Osteocyte (in vitro differentiated cells): Measurements from ENCODE around the gene ABCB4. TPM values are rescaled to one million over a fixed set of nuclear protein-coding genes. Genes with fewer than 3 reads are reported as not detected.

Source experiments
- DNase-seq: peaks from one replicate; pipeline ENCODE4 v3.0.0; 2021; ENCODE audit warnings: mixed read lengths; ENCODE audit not compliant: unreplicated experiment; ENCODE audit errors: extremely low spot score
- H3K27ac Mint-ChIP-seq: one replicate; pipeline ENCODE4 v1.8.0; 2021; ENCODE audit warnings: mild to moderate bottlenecking, mixed read lengths; ENCODE audit not compliant: unreplicated experiment
- H3K27me3 Mint-ChIP-seq: one replicate; pipeline ENCODE4 v1.8.0; 2021; ENCODE audit warnings: mixed read lengths; ENCODE audit not compliant: unreplicated experiment
- H3K36me3 Mint-ChIP-seq: one replicate; pipeline ENCODE4 v1.8.0; 2021; ENCODE audit warnings: mixed read lengths; ENCODE audit not compliant: unreplicated experiment
- H3K4me1 Mint-ChIP-seq: one replicate; pipeline ENCODE4 v1.8.0; 2021; ENCODE audit warnings: mixed read lengths; ENCODE audit not compliant: unreplicated experiment
- H3K4me3 Mint-ChIP-seq: one replicate; pipeline ENCODE4 v1.8.0; 2021; ENCODE audit warnings: mild to moderate bottlenecking, moderate library complexity, mixed read lengths; ENCODE audit not compliant: unreplicated experiment
- H3K9me3 Mint-ChIP-seq: one replicate; pipeline ENCODE4 v1.8.0; 2021; ENCODE audit warnings: mixed read lengths; ENCODE audit not compliant: unreplicated experiment
- total RNA-seq: library from RNA; stranded (reverse); gene quantifications from 2 replicates; pipeline ENCODE4 v1.2.1, GENCODE V29; 2021
- TF ChIP-seq, protein P1 (sequence below): fragments of 200-600 bp; sonication (generic); IDR thresholded peaks from 2 replicates; pipeline ENCODE4 v1.5.0; 2021; ENCODE audit warnings: antibody characterized with exemption, mild to moderate bottlenecking, moderate library complexity

The ABCB4 gene
- total RNA-seq, 1 donor from 2014 or later: not detected

DNA sequence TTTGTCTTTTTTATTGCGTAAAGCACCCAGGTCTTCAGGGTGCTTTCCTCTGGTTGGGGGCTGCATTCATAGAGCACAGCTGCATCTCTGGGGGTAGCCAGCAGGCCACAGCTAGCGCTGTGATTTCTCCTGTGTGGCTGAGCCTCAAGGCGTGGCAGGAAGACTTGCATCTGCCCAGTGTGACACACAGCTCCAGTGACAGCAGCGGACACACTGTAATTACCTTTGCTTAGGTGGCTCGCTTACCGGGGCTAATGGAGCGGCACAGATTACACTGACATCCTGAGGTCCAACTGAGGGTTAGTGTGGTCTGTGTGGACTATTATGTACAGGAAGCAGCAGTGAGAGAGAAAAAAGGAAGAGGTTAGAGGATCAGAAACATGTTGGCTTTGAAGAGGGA lies 27.1 kb downstream of the ABCB4 start:
- Mint-ChIP-seq H3K36me3 (no peaks in the 10 kb centered on the region), H3K9me3 (no peaks in the 10 kb centered on the region), H3K27ac (no peak overlapping the region), H3K4me3 (no peak overlapping the region), H3K27me3 (peaks cover 19% of the 10 kb centered on the region), H3K4me1 (no peaks in the 10 kb centered on the region)
- DNase-seq: no peak
- TF ChIP-seq, protein P1, sequence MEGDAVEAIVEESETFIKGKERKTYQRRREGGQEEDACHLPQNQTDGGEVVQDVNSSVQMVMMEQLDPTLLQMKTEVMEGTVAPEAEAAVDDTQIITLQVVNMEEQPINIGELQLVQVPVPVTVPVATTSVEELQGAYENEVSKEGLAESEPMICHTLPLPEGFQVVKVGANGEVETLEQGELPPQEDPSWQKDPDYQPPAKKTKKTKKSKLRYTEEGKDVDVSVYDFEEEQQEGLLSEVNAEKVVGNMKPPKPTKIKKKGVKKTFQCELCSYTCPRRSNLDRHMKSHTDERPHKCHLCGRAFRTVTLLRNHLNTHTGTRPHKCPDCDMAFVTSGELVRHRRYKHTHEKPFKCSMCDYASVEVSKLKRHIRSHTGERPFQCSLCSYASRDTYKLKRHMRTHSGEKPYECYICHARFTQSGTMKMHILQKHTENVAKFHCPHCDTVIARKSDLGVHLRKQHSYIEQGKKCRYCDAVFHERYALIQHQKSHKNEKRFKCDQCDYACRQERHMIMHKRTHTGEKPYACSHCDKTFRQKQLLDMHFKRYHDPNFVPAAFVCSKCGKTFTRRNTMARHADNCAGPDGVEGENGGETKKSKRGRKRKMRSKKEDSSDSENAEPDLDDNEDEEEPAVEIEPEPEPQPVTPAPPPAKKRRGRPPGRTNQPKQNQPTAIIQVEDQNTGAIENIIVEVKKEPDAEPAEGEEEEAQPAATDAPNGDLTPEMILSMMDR: no peak

DNA sequence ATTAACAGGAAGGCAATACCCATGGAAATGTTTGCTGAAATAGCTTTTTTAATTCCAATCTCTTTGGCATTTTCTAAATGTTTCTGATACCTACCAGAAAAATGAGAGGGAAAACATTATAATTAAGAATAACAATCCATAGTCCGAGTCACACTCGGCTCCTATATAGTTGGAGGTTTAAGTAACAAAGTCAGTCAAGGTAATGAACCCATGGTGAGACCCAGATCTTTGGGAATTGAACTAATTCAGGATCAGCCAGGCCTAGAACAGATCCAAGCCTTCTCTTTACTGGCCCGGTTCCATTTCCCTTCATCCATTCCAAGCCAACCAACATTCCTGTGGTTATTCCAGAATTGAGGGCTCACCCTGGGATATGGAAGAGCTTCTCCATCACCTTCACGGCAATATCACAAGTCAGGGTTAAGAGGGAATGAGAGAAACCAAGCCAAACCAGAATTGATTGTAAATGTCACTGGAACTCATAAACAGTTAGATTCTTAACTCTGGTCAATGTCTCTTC lies 28.3 kb downstream of the ABCB4 start:
- no peak overlapping the region for H3K4me3 Mint-ChIP-seq
- no peak overlapping the region for H3K27ac Mint-ChIP-seq
- TF ChIP-seq, protein P1: no peak
- H3K36me3 Mint-ChIP-seq: no peaks in the 10 kb centered on the region
- no peaks in the 10 kb centered on the region for H3K4me1 Mint-ChIP-seq
- DNase-seq: no peak
- no peaks in the 10 kb centered on the region for H3K9me3 Mint-ChIP-seq
- peaks cover 18% of the 10 kb centered on the region for H3K27me3 Mint-ChIP-seq

DNA sequence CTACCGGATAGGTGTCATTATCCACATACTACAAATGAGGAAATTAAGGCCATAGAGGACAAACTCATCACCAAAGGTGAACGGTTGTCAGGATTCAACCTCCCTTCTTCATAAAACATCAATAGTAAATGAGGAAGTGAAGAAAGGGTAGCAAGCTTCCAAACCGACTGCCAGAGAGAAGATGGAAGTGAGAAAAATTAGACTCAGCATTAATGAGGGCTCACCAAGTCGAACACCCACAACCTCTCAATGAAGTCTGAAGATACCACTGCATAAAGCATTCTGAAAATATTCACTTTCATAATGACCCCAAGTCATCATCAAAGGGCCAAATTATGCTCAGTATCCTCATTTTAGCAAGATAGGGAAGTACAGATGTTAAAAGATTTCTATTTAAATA lies 29.6 kb downstream of the ABCB4 start:
- Mint-ChIP-seq H3K4me3 (no peak overlapping the region), H3K27me3 (peaks cover 16% of the 10 kb centered on the region), H3K4me1 (no peaks in the 10 kb centered on the region), H3K9me3 (no peaks in the 10 kb centered on the region), H3K36me3 (no peaks in the 10 kb centered on the region), H3K27ac (no peak overlapping the region)
- no peak for DNase-seq
- TF ChIP-seq, protein P1: no peak

DNA sequence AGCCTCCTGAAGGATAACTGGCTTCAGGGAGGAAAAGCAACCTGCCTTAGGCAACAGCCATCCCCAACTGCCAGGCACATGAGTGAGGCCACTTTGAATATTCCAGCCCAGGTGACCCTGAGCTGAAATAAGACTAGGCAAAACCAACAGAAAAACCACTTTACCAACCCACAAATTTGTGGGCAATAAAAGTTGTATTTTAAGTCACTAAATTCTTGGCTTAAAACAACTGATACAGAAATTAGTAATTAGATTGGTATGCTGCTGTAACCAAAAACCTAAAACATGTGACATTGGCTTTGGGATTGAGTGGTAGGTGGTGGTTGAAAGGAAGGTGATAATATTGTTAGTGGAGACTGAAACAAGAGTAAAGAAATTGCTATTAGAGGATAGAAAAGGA lies 39.9 kb downstream of the ABCB4 start:
- peaks cover 5% of the 10 kb centered on the region for H3K9me3 Mint-ChIP-seq
- H3K36me3 Mint-ChIP-seq: no peaks in the 10 kb centered on the region
- TF ChIP-seq, protein P1: no peak
- H3K4me3 Mint-ChIP-seq: no peak overlapping the region
- peaks cover 13% of the 10 kb centered on the region for H3K27me3 Mint-ChIP-seq
- H3K27ac Mint-ChIP-seq: no peak overlapping the region
- DNase-seq: no peak
- H3K4me1 Mint-ChIP-seq: no peaks in the 10 kb centered on the region

DNA sequence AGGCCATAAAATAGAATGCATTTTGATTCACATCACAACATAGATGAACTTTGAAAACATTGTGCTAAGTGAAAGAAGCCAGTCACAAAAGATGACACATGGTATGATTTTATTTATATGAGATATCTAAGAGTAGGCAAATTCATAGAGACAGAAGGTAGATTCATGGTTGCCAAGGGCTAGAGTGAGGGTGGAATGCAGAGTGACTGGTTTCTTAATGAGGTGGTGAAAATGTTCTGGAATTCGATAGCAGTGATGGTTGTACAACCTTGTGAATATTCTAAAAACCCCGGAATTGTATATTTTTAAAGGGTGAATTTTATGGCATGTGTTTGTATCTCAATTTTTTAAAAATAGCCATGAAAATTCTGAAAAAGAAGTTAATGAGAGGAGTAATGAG lies 42.9 kb downstream of the ABCB4 start:
- no peak for DNase-seq
- H3K4me1 Mint-ChIP-seq: no peaks in the 10 kb centered on the region
- H3K36me3 Mint-ChIP-seq: no peaks in the 10 kb centered on the region
- H3K4me3 Mint-ChIP-seq: no peak overlapping the region
- TF ChIP-seq, protein P1: no peak
- H3K9me3 Mint-ChIP-seq: peaks cover 5% of the 10 kb centered on the region
- H3K27me3 Mint-ChIP-seq: peaks cover 24% of the 10 kb centered on the region
- no peak overlapping the region for H3K27ac Mint-ChIP-seq
